Right renal pelvis (tissue), 4 donors: ENCODE results near the gene PLEKHH2. TPM values are rescaled to one million over a fixed set of nuclear protein-coding genes. Genes with fewer than 3 reads are reported as not detected.
A peak's percentile ranks its signal among the peaks of the same experiment; 100 is the strongest.
"Not testable (repeated sequence)": the region's sequence is repeated elsewhere in the genome, so short reads cannot be mapped to it uniquely, and the experiment has no call there.

Source experiments
- DNase-seq, 4 donors: peaks; one replicate each; pipeline ENCODE4 v3.0.0-alpha.2; 2013; ENCODE audit warnings: low read depth in 4 of 4, low spot score in 3 of 4, missing footprints in 1 of 4
- polyA plus RNA-seq, 4 donors: library from polyadenylated mRNA; unstranded; fragments of 120-200 nt; gene quantifications; one replicate each; pipeline ENCODE4 v1.2.1, GENCODE V29; 2013; ENCODE audit not compliant: insufficient read length in 4 of 4

Gene PLEKHH2
- polyA plus RNA-seq, 4 donors: 24.6 to 30.8 (median 27.1) TPM

DNA sequence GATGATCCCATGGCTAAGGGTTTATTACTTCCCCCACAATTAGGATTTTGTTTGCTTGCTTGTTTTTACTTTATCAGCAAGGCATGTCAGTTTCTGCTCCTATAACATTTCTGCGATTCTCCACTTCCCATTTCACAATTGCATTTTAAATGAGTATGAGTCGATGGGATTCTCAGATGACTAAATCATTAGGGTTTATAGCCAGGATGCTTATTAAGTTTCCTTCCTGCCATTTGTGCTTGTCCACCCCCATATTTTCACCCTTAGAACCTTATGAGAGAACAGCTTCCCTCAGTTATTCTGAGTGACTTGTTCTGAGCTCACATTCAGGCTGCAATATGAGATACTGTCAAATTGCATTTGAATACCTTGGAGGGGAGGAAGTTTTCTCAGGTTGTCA is 77.1 kb downstream of the PLEKHH2 start:
- DNase-seq: no peak

DNA sequence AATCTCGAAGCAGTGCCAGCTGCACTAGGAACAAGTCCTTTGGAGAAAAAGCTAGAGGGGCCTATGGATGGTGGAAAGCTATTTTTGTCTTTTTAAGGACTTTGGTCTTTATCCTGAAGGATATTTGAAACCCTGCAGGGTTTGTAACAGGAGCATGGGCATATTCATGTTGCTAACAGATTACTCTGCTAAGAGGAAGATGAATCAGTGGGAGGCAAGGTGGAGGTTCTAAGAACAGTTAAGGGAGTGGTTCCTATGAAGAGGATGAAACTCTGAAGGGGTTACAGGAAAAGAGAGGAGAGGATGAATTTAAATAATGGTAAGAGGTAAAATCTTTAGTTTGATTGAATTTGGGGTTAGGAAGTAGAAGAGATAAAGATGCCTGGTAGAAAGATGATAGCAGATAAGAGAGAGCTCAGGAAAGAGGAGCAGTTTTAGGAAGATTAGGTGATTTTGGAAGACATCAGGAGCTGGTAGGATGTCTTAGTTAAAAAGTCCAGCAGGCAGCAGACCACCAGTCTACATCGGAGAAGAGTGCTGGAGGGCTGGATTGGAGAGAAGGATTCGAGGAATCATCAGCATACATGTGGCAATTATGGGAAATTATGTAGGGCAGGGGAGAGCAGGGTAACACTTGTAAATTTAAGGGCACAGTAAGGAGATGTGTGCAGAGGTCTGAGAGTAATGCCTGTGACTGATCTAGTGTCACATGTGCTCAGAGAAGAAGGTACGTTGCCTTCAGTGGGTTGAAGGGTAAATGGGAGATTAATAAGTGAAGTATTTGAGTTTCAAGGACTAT is 78.4 kb downstream of the PLEKHH2 start:
- no peak for DNase-seq

DNA sequence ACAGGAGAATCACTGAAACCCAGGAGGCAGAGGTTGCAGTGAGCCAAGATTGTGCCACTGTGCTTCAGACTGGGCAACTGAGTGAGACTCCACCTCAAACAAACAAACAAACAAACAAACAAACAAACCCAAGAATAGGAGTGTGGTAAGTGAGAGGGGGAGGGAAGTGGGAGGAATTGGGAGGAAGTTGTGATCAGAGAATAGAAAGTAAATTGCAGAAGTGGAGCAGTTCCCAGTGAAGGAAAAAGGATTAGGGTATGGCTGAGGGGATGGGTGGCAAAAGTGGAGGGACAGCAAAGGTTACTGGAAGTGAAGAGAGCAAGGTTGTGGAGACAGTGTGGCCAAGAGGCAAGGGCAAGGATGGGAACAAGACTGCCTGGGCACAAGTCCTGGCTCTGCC is 80.3 kb downstream of the PLEKHH2 start:
- DNase-seq: no peak

DNA sequence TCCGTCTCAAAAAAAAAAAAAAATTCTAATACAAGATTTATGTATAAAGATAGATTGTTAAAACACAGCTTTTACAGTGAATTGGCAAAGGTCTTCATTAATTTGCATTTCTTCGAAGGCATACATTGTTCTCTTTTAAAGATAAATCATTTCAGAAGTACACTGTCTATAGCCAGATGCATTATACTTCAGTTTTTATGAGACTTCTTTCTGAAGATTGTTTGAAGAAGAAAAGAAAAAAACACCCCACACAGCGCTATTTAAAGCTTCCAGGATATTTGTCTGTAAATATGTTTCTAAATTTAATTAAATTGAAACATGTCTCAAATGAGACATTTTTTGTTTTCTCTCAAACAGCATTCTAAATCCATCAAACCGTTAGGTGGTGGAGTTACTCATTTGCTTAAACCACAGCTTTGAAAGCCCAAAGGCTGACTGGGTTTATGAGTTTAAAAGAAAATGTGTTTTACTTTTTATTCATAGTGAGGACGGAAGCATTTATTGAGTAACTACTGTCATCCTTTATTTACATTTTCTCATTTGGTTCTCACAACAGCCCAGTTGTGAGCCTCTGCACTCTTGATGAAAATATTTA is 81.6 kb downstream of the PLEKHH2 start:
- DNase-seq: peak in 2 of 4 donors; percentile 3 to 12

DNA sequence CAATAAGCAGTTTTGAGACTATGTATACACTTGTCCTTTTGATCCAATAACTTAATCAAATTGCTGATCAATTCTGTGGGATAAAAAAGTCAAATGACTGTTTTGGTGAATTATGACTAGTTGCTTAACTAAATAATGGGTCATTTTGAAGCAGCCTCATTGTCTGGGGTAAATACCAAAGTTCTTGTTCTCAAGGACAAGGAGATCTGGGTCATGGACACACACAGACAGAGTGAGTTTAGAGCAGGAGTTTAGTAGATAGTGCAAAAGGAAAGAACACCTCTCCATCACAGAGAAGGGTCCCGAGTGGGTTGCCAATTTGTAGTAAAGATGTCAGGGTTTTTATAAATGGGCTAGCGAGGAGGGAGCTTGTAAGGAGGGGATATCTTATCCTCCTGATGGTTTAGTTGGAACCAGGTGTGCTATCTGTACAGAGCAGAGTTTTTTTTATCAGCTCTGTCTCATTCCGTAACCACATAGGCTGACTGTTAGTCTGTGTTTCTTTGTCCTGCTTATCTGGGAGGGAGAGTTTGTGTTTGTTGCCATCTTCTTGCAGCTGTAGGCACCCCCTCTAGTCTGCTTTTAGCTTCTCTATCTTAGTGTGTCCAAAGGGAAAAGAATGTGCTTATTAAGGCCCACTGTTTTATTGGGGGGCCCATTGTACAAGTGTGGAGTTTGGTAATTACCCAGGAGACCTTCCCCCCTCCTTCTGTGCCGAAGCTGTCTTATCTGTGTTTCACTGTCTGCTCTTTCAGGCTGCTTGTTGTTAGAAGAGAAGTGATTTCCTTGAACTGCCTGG is 87.9 kb downstream of the PLEKHH2 start:
- no peak for DNase-seq

DNA sequence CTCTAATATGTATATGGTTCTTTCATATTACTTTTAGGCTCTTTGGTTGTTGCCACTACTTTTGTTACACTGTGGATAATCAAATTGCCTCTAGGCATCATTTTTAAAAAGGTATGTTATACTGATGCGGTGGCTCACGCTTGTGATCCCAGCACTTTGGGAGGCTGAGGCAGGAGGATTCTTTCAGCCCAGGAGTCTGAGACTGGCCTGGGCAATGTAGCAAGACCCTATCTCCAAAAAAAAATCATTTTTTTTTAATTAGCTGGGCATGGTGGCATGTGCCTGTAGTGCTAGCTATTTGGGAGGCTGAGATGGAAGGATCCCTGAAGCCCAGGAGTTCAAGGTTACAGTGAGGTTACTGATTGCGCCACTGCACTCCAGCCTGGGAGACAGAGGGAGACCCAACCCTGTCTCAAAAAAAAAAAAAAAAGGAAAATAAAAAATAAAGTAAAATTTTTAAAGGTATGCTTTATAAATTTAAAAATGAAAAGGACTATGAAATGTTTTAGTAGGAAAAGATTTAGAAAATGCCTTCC is 88.7 kb downstream of the PLEKHH2 start:
- no peak for DNase-seq

DNA sequence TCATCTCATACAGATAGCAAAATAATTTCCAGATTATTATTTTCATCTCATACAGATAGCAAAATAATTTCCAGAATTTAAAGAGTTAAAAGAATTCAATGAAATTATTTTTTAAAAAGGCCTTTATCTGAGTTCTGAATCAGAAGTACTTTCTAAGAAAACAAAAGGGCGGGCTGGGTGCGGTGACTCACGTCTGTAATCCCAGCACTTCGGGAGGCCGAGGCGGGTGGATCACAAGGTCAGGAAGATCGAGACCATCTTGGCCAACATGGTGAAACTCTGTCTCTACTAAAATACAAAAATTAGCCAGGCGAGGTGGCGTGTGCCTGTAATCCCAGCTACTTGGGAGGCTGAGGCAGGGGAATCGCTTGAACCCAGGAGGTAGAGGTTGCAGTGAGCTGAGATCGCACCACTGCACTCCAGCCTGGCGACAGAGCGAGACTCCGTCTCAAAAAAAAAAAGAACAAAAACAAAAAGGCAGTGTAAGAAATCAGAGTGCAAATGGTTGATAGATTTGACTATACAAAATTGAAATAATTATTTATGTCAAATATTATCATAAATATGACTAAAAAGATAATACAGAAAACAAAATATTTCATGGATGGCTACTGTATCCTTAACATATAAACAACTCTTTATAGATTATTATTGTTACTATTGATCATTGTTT is 90.0 kb downstream of the PLEKHH2 start:
- DNase-seq: not testable (repeated sequence)

DNA sequence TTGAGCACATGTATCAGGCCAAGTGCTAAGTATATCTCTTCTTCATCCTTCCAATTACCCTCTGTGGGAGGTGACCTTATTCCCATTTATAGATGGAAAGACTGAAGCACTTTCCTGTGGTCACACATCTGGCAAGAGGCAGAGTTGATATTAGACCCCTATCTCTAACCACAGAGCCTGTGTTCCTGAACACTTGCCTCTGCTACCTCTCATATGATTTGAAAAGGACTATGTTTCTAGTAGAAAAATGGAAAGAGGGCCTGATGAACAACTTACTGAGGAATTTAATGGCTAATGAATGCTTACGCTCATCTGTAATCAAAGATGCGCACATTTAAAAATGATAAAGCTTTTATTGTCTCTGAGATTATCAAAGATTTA is 90.6 kb downstream of the PLEKHH2 start:
- DNase-seq: no peak

DNA sequence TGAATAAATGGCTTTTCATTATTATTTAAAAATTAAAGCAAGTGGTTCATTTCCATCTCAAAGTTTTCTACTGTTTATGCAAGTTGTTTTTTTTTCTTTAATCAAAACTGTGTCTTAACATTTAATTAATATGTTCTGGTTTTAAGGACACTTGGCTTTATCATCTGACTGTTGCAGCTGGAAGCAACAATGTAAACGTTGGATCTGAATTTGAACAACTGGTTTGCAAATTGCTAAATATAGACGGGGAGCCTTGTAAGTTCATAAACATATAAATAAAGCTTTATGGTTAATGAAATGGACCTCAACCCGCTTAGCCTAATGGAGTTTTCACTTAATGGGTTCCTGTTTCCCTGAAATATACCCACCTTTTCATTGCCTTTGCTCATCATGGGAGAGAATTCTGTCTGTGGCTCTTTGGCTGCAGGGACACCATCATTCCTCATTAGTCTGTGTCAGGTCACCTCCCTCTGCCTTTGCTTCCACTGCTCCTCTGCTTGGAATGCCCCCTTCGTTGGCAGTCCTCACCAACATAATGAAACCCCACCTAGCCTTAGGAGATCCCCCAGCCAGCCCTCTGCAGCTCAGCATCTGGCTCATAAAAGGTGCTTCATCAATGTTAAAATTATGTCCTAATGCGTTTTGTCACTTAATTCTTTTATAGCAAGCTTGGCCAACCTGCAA is 92.6 kb downstream of the PLEKHH2 start:
- DNase-seq: no peak

DNA sequence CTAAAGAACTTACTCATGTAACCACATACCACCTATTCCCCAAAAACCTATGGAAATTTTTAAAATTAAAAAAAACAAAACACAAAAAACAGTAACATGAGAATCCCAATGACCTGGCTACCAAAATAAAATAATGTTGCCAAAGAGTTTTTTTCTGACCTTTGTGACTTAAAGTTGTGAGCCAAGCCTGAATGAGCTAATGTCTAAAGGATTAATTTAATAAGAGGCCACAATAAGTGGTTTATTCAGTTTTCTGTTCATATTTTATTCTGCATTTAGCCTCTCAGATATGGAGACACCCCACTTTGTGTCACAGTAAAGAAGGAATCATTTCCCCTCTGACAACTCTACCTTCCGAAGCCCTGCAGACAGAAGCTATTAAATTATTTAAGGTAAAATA is 94.2 kb downstream of the PLEKHH2 start:
- no peak for DNase-seq

DNA sequence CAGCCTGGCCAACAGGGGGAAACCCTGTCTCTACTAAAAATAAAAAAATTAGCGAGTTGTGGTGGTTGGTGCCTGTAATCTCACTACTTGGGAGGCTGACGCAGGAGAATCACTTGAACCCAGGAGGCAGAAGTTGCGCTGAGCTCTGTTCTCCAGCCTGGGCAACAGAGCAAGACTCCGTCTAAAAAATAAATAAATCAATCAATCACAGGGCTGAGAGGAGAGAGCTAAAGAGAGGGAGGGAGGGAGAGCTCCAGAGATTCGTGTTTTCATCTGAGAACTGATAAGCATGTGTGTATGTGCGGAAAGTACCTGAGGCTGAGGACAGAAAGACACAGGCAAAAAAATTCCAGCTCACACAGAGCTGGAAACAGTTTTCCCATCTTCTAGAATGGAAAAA is 99.6 kb downstream of the PLEKHH2 start:
- no peak for DNase-seq

DNA sequence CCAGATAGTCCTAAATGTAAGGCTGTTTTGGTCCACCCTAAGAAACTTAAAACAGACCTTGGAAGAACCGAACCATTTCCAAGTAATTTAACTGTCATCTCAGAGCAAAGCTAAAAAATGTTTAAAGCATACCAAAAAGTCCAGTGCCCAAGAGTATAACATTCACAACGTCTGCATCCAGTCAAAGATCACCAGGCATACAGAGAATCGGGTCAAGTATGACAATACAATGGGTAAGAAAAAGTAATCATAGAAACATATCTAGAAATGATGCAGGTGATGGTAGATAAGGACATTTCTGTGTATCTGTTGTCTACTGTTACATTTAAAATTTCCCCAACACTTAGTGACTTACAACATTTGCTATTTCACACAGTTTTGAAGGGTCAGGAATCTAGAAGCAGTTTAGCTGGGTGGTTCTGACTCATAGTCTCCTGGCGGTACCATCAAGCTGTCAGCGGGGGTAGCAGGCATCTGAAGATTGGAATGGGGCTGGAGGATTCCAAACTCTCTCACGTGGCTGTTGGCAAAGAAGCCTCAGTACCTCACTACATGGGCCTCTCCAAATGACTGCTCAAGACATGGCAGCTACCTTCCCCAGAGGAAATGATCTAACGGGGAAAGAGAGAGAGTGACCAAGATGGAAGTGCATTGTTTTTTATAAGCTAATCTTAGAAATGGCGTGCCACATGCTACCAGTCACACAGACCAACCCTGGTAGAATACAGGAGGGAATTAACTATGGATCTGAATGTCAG is 100.2 kb downstream of the PLEKHH2 start:
- no peak for DNase-seq

DNA sequence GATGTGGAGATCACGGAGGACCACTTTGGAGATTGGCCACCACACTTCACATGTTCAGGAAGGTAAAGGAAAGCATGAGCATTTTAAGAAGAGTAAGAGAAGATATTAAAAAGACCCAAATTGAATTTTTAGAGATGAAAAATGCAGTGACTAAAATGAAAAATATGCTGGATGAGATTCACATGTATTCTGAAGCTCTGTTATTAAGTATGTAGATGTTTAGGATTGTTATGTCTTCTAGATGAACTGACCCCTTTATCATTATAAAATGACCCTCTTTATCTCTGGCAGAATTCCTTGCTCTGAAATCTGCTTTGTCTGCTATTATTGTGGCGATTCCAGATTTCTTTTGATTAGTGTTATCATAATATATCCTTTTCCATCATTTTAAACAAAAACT is 100.8 kb downstream of the PLEKHH2 start:
- DNase-seq: no peak

DNA sequence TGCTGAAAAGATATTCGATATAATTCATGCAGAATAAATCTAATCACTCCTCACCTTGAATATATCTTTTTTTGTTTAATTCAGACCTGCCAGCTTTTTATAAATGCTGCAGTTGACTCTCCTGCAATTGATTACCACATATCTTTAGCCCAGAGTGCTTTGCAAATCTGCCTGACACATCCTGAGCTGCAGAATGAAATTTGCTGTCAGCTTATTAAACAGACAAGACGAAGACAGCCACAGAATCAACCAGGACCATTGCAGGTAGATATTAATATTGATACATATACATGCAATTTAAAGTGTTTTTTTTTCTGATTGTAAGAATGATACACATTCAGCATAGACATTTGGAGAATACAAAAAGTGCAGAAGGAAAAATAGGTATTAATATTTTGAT is 101.2 kb downstream of the PLEKHH2 start:
- DNase-seq: no peak

DNA sequence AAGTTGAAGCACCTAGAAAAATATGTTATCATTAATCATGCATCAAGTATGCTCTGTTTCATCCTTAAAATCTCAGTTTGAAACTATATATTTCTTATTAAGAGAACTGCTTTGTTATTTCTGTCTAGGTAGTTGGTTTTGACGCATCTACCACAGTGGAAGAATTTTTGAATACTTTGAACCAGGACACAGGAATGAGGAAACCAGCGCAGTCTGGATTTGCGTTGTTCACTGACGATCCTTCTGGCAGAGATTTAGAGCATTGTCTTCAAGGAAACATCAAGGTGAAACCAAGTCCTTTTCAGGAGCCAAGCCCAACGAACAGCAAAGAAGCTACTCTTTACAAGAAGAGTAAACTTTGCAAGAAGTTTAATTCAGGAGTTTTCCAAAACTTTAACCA is 106.6 kb downstream of the PLEKHH2 start:
- DNase-seq: no peak

DNA sequence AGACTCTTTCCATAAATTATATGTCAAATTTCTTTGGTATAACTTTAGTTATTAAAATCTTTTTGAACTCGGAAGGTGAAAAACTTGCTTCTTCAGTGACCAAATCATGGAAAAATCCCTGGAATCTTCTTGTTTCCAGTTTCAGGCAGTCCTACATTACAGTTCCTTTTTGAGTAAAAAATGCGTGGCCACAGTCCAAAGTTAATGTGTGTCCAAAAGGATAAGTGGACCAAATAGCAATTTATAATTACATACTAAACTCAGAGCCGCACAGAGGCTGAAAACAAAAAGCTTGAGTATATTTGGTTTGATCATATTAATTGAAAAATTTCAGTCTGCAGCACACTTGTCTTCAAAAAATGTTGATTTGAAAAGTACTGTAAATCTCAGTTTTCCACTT is 108.4 kb downstream of the PLEKHH2 start:
- peak in 3 of 4 donors; percentile 55 to 70 (median 60) for DNase-seq

DNA sequence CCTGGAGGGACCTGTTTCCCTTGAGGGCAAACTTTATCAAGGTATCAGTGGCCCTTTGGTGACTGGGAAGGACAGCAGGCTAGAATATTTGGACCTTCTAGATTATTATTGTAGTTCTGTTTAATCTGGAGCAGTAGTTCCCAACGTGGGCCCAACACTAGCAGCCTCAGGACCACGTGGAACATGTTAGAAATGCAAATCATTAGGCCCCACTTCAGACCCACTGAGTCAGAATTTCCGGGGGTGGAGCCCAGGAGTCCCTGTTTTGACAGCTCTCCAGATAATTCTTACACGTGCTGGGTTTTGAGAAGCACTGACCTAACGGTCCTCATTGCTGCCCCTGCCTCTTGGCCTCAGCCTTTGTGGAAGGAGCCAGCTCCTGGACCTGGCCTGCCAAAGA is 111.3 kb downstream of the PLEKHH2 start:
- DNase-seq: no peak

DNA sequence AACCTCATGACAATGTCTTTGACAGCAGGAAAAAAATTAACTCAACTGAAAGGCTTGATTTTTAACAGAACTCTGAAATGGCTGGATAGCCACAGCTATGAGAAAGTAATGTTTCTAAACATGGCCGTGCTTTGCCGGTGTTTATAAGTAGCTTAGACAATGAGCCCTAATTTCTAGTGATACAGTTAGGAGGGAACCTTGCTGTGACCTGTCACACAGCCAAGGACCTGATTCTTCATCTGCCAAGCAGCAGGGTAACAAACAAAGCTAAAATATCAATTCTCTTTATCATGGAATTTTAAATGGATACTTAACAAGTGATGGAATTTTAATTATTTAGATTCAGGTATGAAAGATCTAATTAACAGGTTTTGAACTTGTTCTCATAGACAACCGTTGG is 112.5 kb downstream of the PLEKHH2 start:
- DNase-seq: no peak

DNA sequence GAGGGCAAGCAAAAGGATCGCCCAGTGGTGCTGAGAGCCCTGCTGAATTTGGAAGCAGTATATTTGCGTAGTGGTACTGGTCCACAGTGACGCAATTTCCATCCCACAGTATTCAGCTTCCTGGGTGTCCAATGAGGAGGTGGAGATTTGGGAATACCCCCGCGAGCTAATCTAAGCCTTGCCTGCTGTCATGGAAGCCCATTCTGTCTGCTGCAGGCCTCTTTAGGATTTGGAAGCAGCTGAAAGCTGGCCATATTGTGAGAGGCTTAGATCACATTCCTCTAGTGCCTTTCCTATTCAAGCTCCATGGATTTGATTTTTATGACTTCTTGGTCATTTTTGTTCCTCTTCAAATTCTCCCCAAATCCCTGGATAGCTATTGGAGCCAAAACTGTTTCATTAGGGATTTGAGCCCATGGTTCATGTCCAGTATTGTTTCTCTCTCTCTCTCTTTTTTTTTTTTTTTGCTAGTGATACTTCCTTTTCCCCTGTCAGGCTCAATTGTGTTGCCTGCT is 114.5 kb downstream of the PLEKHH2 start:
- no peak for DNase-seq
